GM19193 (cell line): ENCODE data around the gene TM9SF2.

Experiments
- POLR2A ChIP-seq: IDR thresholded peaks from 4 replicates; pipeline ENCODE4 v1.6.1; 2011; ENCODE audit not compliant: insufficient read depth, insufficient read length; ENCODE audit errors: extremely low read depth

TM9SF2 gene

GRCh38 chr13:99501184-99501847, at the start of gene TM9SF2:
TM9SF2 (plus strand) TSS chr13:99501472; CDS start chr13:99501607, 135 bp downstream.
- peak; percentile 78 for TF ChIP-seq POLR2A

DNA sequence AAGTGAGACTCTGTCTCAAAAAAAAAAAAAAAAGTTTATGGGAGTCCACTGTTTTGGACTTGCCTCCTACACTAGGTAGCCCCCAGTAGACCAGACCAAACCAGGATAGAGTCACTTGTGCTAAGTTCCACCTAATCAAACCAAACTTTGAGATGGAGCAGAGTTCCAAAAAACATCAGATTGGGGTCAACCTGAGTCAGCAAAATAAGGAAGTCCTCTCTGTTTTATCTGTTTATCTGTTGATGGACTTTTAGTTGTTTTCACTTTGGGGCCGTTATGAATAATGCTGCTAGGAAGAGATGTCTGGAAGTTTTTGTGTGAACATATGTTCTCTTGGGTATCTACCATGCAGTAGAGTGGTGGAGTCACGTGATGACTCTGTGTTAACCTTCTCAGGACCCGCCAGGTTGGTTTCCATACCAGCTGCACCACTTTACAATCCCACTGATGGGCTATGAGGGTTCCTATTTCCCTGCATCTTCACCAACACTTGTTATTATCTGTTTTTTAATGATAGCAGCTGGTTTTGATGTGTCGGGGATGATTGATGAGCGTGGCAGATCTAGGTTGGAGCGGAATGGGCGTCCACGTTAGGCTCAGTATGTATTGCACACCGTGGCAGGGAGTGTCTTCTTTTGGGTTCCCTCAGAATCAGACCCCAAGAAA, 46.6 kb upstream of the TM9SF2 start:
- TF ChIP-seq POLR2A: no peak

DNA sequence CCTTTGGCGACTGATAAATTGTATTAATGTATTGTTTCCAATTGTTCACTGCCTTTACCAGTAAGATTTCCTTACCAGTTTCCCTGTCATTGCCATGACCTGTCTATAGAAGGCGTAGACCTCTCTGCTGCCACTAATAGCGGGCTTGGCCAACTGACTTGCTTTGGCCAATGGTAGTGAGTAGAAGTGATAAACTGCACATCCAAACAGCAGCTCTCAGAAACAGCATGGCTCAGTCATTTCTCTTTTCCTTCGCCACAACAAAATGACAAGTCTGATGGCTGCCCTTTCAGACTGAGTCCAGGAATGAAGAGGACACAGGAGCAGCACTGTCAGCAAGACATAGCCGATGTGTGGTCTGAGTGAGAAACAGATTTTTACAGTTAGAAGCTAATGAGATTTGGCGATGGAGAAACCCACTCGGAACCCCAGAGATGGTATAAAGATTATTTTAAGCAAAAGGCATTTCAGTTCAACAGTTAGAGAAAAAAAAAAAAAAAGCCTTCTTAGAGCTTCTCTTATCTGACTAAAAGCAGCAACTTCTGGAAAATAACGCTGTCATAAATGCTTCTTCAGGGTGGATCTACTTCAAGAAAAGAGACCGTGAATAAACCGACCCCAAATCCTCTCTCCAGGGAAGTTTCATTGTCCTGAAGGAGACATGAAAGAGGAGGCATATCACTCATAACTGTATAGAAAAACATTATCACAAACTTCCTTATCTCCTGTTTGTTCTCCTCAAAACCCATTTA, 42.0 kb upstream of the TM9SF2 start:
- no peak for TF ChIP-seq POLR2A

- no peak for TF ChIP-seq POLR2A
These were observed 37.5 kb upstream of the TM9SF2 start for GRCh38 chr13:99463646-99464397.

DNA sequence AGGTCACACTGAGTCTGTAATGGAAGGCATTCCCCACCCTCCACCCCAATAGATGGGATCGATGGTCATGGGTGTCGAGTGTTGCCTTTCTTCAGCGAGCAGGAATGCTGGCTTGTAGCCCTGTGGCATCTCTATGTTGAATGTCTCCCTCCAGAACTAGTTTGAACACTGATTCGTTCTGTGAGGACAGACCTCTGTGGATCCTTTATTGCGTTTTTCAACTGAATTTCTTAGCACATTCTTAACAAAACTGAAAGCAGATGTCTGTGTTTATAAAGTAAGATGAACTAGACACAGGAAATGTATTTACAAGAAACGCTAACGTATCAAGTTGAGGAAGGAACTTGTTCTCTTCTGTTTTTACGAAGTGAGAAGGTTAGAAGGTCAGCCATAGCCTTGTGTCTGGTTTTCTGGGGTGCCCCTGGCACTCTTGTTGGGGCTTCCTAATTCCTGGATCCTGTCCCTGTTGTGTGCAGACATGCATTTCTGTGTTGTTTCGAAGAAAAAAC, 36.8 kb upstream of the TM9SF2 start:
- TF ChIP-seq POLR2A: no peak

DNA sequence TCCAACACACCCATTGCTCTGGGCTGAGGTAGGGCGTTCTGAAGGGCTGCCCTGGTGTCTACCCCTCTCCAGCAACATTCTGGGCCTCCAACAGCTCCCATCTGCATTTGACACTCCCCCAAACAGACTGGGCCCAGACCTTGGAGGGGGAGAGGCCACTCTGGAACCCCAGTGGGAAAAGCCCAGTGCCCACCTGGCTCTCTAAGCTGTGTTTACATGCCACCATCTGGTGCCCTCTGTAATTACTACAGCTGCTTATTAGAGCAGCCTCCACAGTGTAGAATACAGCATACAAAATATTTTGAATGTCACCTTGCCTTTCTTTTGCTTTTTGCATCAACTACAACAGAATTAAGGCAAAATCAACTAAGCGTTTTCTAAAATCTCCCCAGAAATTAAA, 35.8 kb upstream of the TM9SF2 start:
- TF ChIP-seq POLR2A: no peak

DNA sequence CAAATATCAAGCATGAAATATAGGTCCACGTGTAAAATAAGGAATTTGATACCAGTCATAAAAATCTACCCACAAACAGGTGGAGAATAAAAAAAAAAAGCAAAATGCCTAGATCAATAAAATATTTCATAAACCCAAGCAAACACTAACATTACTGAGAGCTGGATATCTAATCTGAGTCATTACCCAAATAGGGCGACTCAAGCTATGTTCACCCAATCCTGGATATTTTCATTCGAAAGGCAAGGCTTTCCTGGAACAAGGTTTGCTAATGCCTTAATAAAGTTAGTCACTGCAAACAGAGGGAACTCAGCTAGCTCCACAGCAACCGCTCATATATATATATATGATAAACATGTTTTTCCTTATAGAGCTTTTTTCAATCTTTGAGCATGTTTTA, 33.5 kb upstream of the TM9SF2 start:
- no peak for TF ChIP-seq POLR2A

- no peak for TF ChIP-seq POLR2A
These were observed 32.2 kb upstream of the TM9SF2 start for GRCh38 chr13:99469041-99469440.

- TF ChIP-seq POLR2A: no peak
These were observed 31.2 kb upstream of the TM9SF2 start for GRCh38 chr13:99470027-99470426.

- TF ChIP-seq POLR2A: no peak
These were observed 29.8 kb upstream of the TM9SF2 start for GRCh38 chr13:99471221-99472121.

- no peak for TF ChIP-seq POLR2A
These were observed 29.2 kb upstream of the TM9SF2 start for GRCh38 chr13:99472122-99472440.

GRCh38 chr13:99473515-99473914, 27.8 kb upstream of the TM9SF2 start:
- TF ChIP-seq POLR2A: no peak

DNA sequence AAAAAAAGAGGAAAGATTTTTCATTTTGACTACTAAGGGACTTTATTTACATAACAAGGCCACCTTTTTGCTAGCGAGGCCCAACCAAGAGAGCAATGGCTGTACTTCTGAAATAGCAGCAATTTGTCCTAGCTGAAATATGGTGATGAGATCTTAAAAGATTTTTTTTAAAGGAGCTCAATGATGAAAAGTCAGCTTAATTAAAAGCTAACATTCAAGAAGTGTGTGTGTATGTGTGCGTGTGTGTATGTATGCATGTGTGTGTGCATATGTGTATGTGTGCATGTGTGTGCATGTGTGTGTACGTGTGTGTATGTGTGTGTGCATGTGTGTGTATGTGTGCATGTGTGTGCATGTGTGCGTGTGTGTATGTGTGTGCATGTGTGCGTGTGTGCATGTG, 24.6 kb upstream of the TM9SF2 start:
- no peak for TF ChIP-seq POLR2A

GRCh38 chr13:99477493-99477892, 23.8 kb upstream of the TM9SF2 start:
- TF ChIP-seq POLR2A: no peak

DNA sequence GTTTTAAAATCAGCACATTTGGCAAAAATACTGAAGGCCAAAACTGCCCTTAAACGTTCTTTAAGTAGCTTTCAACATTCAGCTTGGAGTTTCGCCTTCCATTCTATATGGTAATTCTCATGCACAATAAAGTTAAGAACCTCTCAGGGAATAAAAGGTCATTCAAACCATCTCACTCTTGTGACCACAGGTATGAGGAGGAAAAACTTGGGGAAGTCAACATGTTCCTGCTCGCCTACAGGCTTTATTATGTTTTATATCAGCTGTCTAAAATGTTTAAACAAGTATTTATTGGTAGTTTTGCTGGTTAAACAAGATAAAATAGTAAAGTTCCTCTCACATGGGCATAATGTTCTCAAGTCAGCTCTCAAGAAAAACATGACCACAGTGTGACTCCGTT, 19.9 kb upstream of the TM9SF2 start:
- no peak for TF ChIP-seq POLR2A

DNA sequence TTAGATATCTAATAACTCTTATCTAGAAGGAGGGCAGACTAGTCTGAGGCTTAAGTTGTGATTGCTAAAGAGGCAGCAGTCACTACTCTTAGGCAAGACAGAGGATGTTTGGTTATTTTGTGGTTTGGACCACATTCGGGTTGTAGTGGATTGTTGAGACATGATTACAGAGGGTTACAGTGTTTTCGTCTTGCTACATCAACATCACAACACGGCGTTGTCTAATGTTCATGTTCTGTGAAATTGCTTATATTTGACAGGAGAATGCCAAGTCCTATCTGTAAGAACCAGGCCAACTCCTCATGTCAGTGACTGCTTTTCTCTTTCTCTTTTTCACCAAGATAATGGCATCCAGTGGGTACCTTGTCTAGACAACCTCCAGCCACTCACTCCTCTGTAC, 16.8 kb upstream of the TM9SF2 start:
- TF ChIP-seq POLR2A: no peak
